Brain microvascular endothelial cell (primary cell): ENCODE results near the gene HNF4A.

Experiments
- DNase-seq: peaks from one replicate; pipeline ENCODE4 v3.0.0-alpha.2; 2020
- H3K27ac ChIP-seq: fragments of 250-450 bp; sonication (Bioruptor Pico); 2 replicates; pipeline ENCODE4 v1.5.1; 2020; ENCODE audit warnings: mild to moderate bottlenecking, moderate library complexity
- H3K27me3 ChIP-seq: fragments of 250-450 bp; sonication (Bioruptor Pico); replicated peaks from 2 replicates; pipeline ENCODE4 v1.5.1; 2020; ENCODE audit warnings: mild to moderate bottlenecking
- H3K36me3 ChIP-seq: fragments of 250-450 bp; sonication (Bioruptor Pico); replicated peaks from 2 replicates; pipeline ENCODE4 v1.5.1; 2020; ENCODE audit warnings: mild to moderate bottlenecking
- H3K4me3 ChIP-seq: 2 replicates; pipeline ENCODE4 v1.5.1; 2011; ENCODE audit warnings: low read depth, mild to moderate bottlenecking, control low read depth, low read length, moderate library complexity
- CTCF ChIP-seq: IDR thresholded peaks from 2 replicates; pipeline ENCODE4 v1.5.1; 2011; ENCODE audit warnings: low read depth, mild to moderate bottlenecking, moderate library complexity, low read length, control low read depth, inconsistent platforms; ENCODE audit errors: missing control alignments
- in situ Hi-C: cut with HindIII; loops from 2 replicates; pipeline ENCODE4 v1.10.0; 2017; ENCODE audit warnings: low sequenced_read_pairs, low pct_ligation_motif_present

HNF4A gene

GRCh38 chr20:44334306-44334705 is 21.2 kb upstream of the HNF4A start:
- Histone ChIP-seq H3K27me3 (peaks cover 3% of the 10 kb centered on the region), H3K4me3 (no peak overlapping the region), H3K36me3 (no peaks in the 10 kb centered on the region), H3K27ac (no peak overlapping the region)
- no peak for TF ChIP-seq CTCF
- in situ Hi-C loops, result no loop called here
- no peak for DNase-seq

GRCh38 chr20:44334709-44335108 is 20.8 kb upstream of the HNF4A start:
- no peak for TF ChIP-seq CTCF
- Histone ChIP-seq H3K27ac (no peak overlapping the region), H3K36me3 (no peaks in the 10 kb centered on the region), H3K4me3 (no peak overlapping the region), H3K27me3 (peaks cover 3% of the 10 kb centered on the region)
- no peak for DNase-seq
- in situ Hi-C loops, result no loop called here

- Histone ChIP-seq H3K27ac (no peak overlapping the region), H3K4me3 (no peak overlapping the region), H3K27me3 (peaks cover 3% of the 10 kb centered on the region), H3K36me3 (no peaks in the 10 kb centered on the region)
- DNase-seq, result no peak
- no peak for TF ChIP-seq CTCF
- in situ Hi-C loops, result no loop called here
Observed at GRCh38 chr20:44335675-44336074, 19.8 kb upstream of the HNF4A start.

GRCh38 chr20:44336086-44336485 is 19.4 kb upstream of the HNF4A start:
- no peak overlapping the region for H3K27ac ChIP-seq
- H3K4me3 ChIP-seq, result no peak overlapping the region
- in situ Hi-C loops, result no loop called here
- H3K27me3 ChIP-seq, result peaks cover 3% of the 10 kb centered on the region
- no peak for TF ChIP-seq CTCF
- DNase-seq, result no peak
- no peaks in the 10 kb centered on the region for H3K36me3 ChIP-seq

GRCh38 chr20:44336725-44337380 is 18.6 kb upstream of the HNF4A start, which contains the start of gene R3HDML:
Gene R3HDML, plus strand, starts transcription at chr20:44337043. Its CDS starts 115 bp downstream, at chr20:44337158.
- H3K4me3 ChIP-seq, result no peak within 1 kb of the TSS
- no peaks in the 10 kb centered on the region for H3K36me3 ChIP-seq
- in situ Hi-C loops, result no loop called here
- no peak for TF ChIP-seq CTCF
- H3K27me3 ChIP-seq, result peaks cover 3% of the 10 kb centered on the region
- H3K27ac ChIP-seq, result no peak within 1 kb of the TSS
- no peak for DNase-seq

GRCh38 chr20:44342248-44342647 is 13.3 kb upstream of the HNF4A start:
- no peaks in the 10 kb centered on the region for H3K27me3 ChIP-seq
- in situ Hi-C loops, result no loop called here
- no peak for TF ChIP-seq CTCF
- DNase-seq, result no peak
- no peaks in the 10 kb centered on the region for H3K36me3 ChIP-seq
- H3K4me3 ChIP-seq, result no peak overlapping the region
- no peak overlapping the region for H3K27ac ChIP-seq
